Neuronal stem cell (in vitro differentiated cells): ENCODE measurements around the gene FGFR3.
A peak's percentile ranks its signal among the peaks of the same experiment; 100 is the strongest.

Experiments used
- DNase-seq: peaks from one replicate; pipeline ENCODE4 v3.0.0-alpha.2; 2013; ENCODE audit warnings: low spot score
- H2AFZ ChIP-seq: one replicate; pipeline ENCODE4 v1.6.1; 2013; ENCODE audit warnings: mild to moderate bottlenecking, low read length, inconsistent platforms
- H2AK5ac ChIP-seq: 2 replicates; pipeline ENCODE4 v1.6.1; 2013; ENCODE audit warnings: low read depth, mild to moderate bottlenecking, inconsistent platforms, low read length, moderate library complexity, mixed read lengths
- H2BK120ac ChIP-seq: 2 replicates; pipeline ENCODE4 v1.6.1; 2013; ENCODE audit warnings: low read depth, mild to moderate bottlenecking, inconsistent platforms, low read length, moderate library complexity, mixed read lengths
- H2BK12ac ChIP-seq: one replicate; pipeline ENCODE4 v1.6.1; 2013; ENCODE audit warnings: low read length, inconsistent platforms
- H2BK15ac ChIP-seq: 2 replicates; pipeline ENCODE4 v1.6.1; 2013; ENCODE audit warnings: mild to moderate bottlenecking, low read length, inconsistent platforms, mixed read lengths
- H2BK5ac ChIP-seq: one replicate; pipeline ENCODE4 v1.6.1; 2013; ENCODE audit warnings: inconsistent platforms, mild to moderate bottlenecking, low read length, moderate library complexity
- H3K14ac ChIP-seq: one replicate; pipeline ENCODE4 v1.6.1; 2013; ENCODE audit warnings: low read length, inconsistent platforms
- H3K18ac ChIP-seq: 2 replicates; pipeline ENCODE4 v1.6.1; 2013; ENCODE audit warnings: low read length, inconsistent platforms
- H3K23ac ChIP-seq: 2 replicates; pipeline ENCODE4 v1.6.1; 2013; ENCODE audit warnings: low read depth, mild to moderate bottlenecking, mixed read lengths, low read length, inconsistent platforms; ENCODE audit not compliant: poor library complexity
- H3K27ac ChIP-seq: replicated peaks from 3 replicates; pipeline ENCODE4 v1.5.1; 2013; ENCODE audit warnings: low read length, inconsistent platforms
- H3K27me3 ChIP-seq, 3 experiments: 2 replicates each; pipeline ENCODE4 v1.6.1; 2013; ENCODE audit warnings: low read length in 3 of 3, mild to moderate bottlenecking in 2 of 3, inconsistent platforms in 1 of 3, low read depth in 1 of 3, mixed read lengths in 1 of 3, moderate library complexity in 1 of 3; ENCODE audit not compliant: control insufficient read depth in 3 of 3, insufficient read depth in 3 of 3
- H3K36me3 ChIP-seq, 2 donors: replicated peaks in 1 of 2; 2 replicates each; pipeline ENCODE4 v1.6.1; 2013; ENCODE audit warnings: low read length in 2 of 2; ENCODE audit not compliant: control insufficient read depth in 2 of 2, insufficient read depth in 2 of 2
- H3K4ac ChIP-seq: 2 replicates; pipeline ENCODE4 v1.6.1; 2013; ENCODE audit warnings: inconsistent platforms, mild to moderate bottlenecking, low read length, moderate library complexity
- H3K4me1 ChIP-seq, 2 donors: 1 replicate in 1 of 2; 2 replicates in 1 of 2; pipeline ENCODE4 v1.6.1; 2013; ENCODE audit warnings: low read length in 2 of 2, low read depth in 1 of 2; ENCODE audit not compliant: control insufficient read depth in 2 of 2, insufficient read depth in 1 of 2
- H3K4me2 ChIP-seq: one replicate; pipeline ENCODE4 v1.6.1; 2013; ENCODE audit warnings: mild to moderate bottlenecking, low read length, inconsistent platforms; ENCODE audit not compliant: insufficient read depth, poor library complexity, severe bottlenecking
- H3K4me3 ChIP-seq, 2 donors: 2 replicates each; pipeline ENCODE4 v1.5.1; 2013; ENCODE audit warnings: low read length in 2 of 2, mild to moderate bottlenecking in 2 of 2, inconsistent platforms in 1 of 2, moderate library complexity in 1 of 2
- H3K79me1 ChIP-seq: one replicate; pipeline ENCODE4 v1.6.1; 2013; ENCODE audit warnings: low read depth, mild to moderate bottlenecking, inconsistent platforms, low read length, moderate library complexity
- H3K9ac ChIP-seq: one replicate; pipeline ENCODE4 v1.6.1; 2013; ENCODE audit warnings: mild to moderate bottlenecking, low read depth, low read length, inconsistent platforms; ENCODE audit not compliant: poor library complexity
- H3K9me3 ChIP-seq, 2 donors: replicated peaks in 1 of 2; 2 replicates each; pipeline versions ENCODE3 to v1.6.1; 2013; ENCODE audit warnings: low read length in 2 of 2, mild to moderate bottlenecking in 2 of 2, inconsistent platforms in 1 of 2, low read depth in 1 of 2, mixed read lengths in 1 of 2, moderate library complexity in 1 of 2; ENCODE audit not compliant: control insufficient read depth in 2 of 2, insufficient read depth in 1 of 2
- H4K8ac ChIP-seq: one replicate; pipeline ENCODE4 v1.6.1; 2013; ENCODE audit warnings: low read depth, mild to moderate bottlenecking, inconsistent platforms, low read length, moderate library complexity
- H4K91ac ChIP-seq: one replicate; pipeline ENCODE4 v1.6.1; 2013; ENCODE audit warnings: low read length, low read depth, mild to moderate bottlenecking, inconsistent platforms; ENCODE audit not compliant: poor library complexity
- WGBS, 2 donors: extraction: QIAGEN DNeasy Blood & Tissue Kit; methylation state at CpG; one replicate each; pipeline ENCODE4 v1.1.7; 2013; ENCODE audit warnings: missing lambda C conversion rate in 2 of 2, mixed read lengths in 1 of 2; ENCODE audit not compliant: insufficient read length in 2 of 2, insufficient replicate concordance in 1 of 2; ENCODE audit errors: extremely low coverage in 2 of 2; 5-methylcytosine and 5-hydroxymethylcytosine counted together

FGFR3 gene

DNA sequence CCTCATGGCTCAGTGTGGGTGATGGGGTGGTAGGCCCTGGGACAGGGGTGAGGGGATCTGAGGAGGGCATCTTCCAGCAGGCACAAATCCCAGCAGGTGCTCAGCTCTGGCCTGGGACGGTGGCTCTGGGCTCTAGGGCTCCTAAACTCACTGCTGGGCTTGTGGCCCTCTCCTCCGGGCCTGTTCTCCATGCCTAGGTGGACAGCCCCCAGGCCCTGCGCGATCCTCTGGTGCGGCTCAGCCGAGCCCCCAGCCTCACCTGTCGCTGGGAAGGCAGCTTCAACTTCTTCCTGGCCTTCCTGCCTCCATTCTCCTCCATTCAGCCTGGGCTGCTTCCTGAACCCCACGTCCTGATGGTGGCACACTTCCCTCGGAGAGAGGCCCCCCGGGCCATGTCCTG, 19.3 kb upstream of the FGFR3 start:
- Histone ChIP-seq H3K9me3 (no peaks in the 10 kb centered on the region), H3K27me3 (peaks cover 0 to 25% (median 22%) of the 10 kb centered on the region in 3 experiments), H3K27ac (no peak overlapping the region), H3K18ac (peak overlapping the region; percentile 87), H2BK5ac (peak overlapping the region; percentile 77), H4K91ac (no peak overlapping the region), H2AFZ (no peak overlapping the region), H3K9ac (no peak overlapping the region), H3K4me2 (no peak overlapping the region), H2BK120ac (peak overlapping the region; percentile 81), H3K36me3 (no peaks in the 10 kb centered on the region), H3K4me1 (peaks cover 61 to 77% of the 10 kb centered on the region in 2 donors), H3K79me1 (peaks cover 3% of the 10 kb centered on the region), H3K4me3 (no peak overlapping the region), H2BK12ac (no peak overlapping the region), H3K4ac (peak overlapping the region; percentile 3), H2AK5ac (peak overlapping the region; percentile 97), H2BK15ac (peak overlapping the region; percentile 99), H3K23ac (peak overlapping the region; percentile 67), H4K8ac (peak overlapping the region; percentile 23), H3K14ac (peak overlapping the region; percentile 39)
- WGBS, 2 donors, result no CpG with 5 or more reads among the region's 10 CpGs
- DNase-seq, result no peak

DNA sequence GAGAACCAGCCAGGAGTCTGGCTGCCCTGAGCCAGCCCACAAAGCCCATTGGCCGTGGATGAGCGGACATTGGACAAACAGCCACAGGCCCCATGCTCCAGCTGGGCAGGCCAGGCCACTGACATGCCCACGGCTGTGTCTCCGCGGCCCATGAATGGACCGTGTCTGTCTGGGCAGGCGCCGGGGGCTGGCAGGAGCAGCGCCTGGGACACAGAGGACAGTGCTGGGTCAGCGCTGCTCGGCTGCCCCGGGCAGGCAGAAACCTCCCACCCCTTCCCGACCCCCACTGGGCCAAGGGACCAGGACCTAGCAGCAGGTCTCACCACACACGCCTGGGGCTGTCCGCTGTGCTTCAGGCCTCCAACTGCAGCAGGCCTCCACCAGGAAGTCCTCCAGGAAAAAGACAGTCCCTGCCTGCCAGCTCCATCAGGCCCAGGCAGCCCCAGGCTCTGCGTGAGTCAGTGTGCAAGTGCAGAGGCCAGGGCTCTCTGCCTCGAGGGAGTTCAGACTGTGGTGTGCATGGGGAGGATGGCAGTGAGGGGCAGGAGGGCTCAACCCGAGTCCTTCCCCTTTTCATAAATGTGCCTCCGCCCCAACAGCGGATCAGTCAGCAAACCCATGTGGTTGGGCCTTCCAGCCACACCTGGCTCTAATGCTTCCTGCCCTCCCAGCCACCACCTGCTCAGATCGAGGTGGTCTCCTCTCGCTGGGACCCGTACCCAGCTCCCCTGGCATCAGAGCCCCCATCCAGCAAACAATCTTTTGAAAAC, 17.2 kb upstream of the FGFR3 start:
- H2BK15ac ChIP-seq, result peak overlapping the region; percentile 100
- peak overlapping the region; percentile 91 for H2BK120ac ChIP-seq
- H2BK12ac ChIP-seq, result peak overlapping the region; percentile 100
- peaks cover 0 to 15% (median 8%) of the 10 kb centered on the region in 3 experiments for H3K27me3 ChIP-seq
- H4K91ac ChIP-seq, result peak overlapping the region; percentile 92
- WGBS, 2 donors, result no CpG with 5 or more reads among the region's 23 CpGs
- H3K23ac ChIP-seq, result peak overlapping the region; percentile 85
- no peaks in the 10 kb centered on the region for H3K36me3 ChIP-seq
- no peak for DNase-seq
- H2BK5ac ChIP-seq, result peak overlapping the region; percentile 77
- H3K18ac ChIP-seq, result peak overlapping the region; percentile 100
- peak overlapping the region; percentile 77 for H3K9ac ChIP-seq
- H3K4ac ChIP-seq, result peak overlapping the region; percentile 17
- no peak overlapping the region for H3K4me3 ChIP-seq
- peak overlapping the region; percentile 99 for H2AK5ac ChIP-seq
- H3K4me2 ChIP-seq, result no peak overlapping the region
- H4K8ac ChIP-seq, result peak overlapping the region; percentile 82
- no peak overlapping the region for H3K27ac ChIP-seq
- H3K9me3 ChIP-seq, result no peaks in the 10 kb centered on the region
- no peak overlapping the region for H2AFZ ChIP-seq
- H3K14ac ChIP-seq, result peak overlapping the region; percentile 99
- H3K79me1 ChIP-seq, result peaks cover 3% of the 10 kb centered on the region
- H3K4me1 ChIP-seq, result peaks cover 57 to 75% of the 10 kb centered on the region in 2 donors

DNA sequence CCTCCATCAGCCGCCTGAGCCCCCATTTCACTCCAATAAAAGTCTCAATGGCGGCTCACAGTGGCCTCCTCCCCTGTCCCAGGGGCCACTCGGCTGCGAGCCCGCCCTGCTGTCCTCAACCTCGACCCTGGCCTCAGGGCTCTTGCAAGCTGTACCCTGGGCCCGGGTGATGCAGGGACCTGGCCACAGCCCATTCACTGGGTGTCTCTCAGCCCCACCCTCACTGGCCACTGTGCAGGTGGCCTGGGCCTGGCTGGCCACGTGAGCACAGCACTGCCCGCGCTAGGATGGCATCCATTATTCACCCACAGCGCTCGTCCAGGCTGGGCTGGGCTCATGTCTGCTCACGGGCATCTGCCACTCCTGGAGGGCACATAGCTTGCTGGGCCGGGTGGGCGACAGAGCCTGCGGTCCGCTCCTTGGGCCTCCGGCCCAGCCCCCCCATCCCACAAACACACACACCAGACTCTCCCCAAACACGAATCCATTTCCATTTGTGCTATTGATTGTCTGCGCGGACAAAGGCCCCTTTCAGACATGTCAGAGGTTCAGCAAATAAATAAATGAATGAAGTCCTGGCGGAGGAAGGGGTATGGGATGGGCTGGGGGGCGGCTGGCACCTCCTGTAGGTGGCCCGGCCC, 16.5 kb upstream of the FGFR3 start:
- H2AK5ac ChIP-seq, result peak overlapping the region; percentile 99
- no peak overlapping the region for H4K8ac ChIP-seq
- H3K18ac ChIP-seq, result peak overlapping the region; percentile 100
- H3K4me3 ChIP-seq, result peak overlapping the region in 1 of 2 donors; percentile 3
- H3K4ac ChIP-seq, result peak overlapping the region; percentile 97
- no peak overlapping the region for H2AFZ ChIP-seq
- WGBS, 2 donors, result no CpG with 5 or more reads among the region's 24 CpGs
- no peak overlapping the region for H3K4me2 ChIP-seq
- H3K79me1 ChIP-seq, result peaks cover 3% of the 10 kb centered on the region
- H3K27me3 ChIP-seq, result peaks cover 0 to 15% (median 7%) of the 10 kb centered on the region in 3 experiments
- peak overlapping the region; percentile 96 for H2BK120ac ChIP-seq
- H3K23ac ChIP-seq, result peak overlapping the region; percentile 85
- H2BK5ac ChIP-seq, result peak overlapping the region; percentile 77
- peak overlapping the region; percentile 100 for H2BK12ac ChIP-seq
- H3K27ac ChIP-seq, result no peak overlapping the region
- H3K36me3 ChIP-seq, result no peaks in the 10 kb centered on the region
- H3K9me3 ChIP-seq, result no peaks in the 10 kb centered on the region
- peak overlapping the region; percentile 94 for H3K14ac ChIP-seq
- peak overlapping the region; percentile 99 for H4K91ac ChIP-seq
- peak overlapping the region; percentile 70 for H3K9ac ChIP-seq
- DNase-seq, result no peak
- peaks cover 51 to 68% of the 10 kb centered on the region in 2 donors for H3K4me1 ChIP-seq
- H2BK15ac ChIP-seq, result peak overlapping the region; percentile 100
